Measurements from ENCODE around the gene AXIN1.
"Not testable (repeated sequence)": the region's sequence is repeated elsewhere in the genome, so short reads cannot be mapped to it uniquely, and the experiment has no call there.

AXIN1 gene

GRCh38 chr16:333406-334094 lies 19.0 kb downstream of the AXIN1 start:
- DNase-seq (ENCODE audit: low spot score) = no peak

GRCh38 chr16:331181-331814 lies 21.2 kb downstream of the AXIN1 start:
- not testable (repeated sequence) for DNase-seq (ENCODE audit: low spot score)

GRCh38 chr16:330741-331140 lies 21.8 kb downstream of the AXIN1 start:
- DNase-seq (ENCODE audit: low spot score) = no peak

GRCh38 chr16:325375-326145 lies 27.0 kb downstream of the AXIN1 start:
- DNase-seq (ENCODE audit: low spot score) = no peak

GRCh38 chr16:324451-325334 lies 27.8 kb downstream of the AXIN1 start:
- DNase-seq (ENCODE audit: low spot score) = no peak

GRCh38 chr16:324201-324450 lies 28.4 kb downstream of the AXIN1 start:
- DNase-seq (ENCODE audit: low spot score) = no peak

GRCh38 chr16:322476-323143 lies 29.9 kb downstream of the AXIN1 start:
- DNase-seq (ENCODE audit: low spot score) = no peak

- no peak for DNase-seq (ENCODE audit: low spot score)
Observed at GRCh38 chr16:321532-321931, 31.0 kb downstream of the AXIN1 start.

GRCh38 chr16:320206-320605 lies 32.3 kb downstream of the AXIN1 start:
- no peak for DNase-seq (ENCODE audit: low spot score)

- peak; percentile 71 for DNase-seq (ENCODE audit: low spot score)
Observed at GRCh38 chr16:318628-319027, 33.9 kb downstream of the AXIN1 start.

- no peak for DNase-seq (ENCODE audit: low spot score)
Observed at GRCh38 chr16:317583-317982, 34.9 kb downstream of the AXIN1 start.

GRCh38 chr16:316741-317464 lies 35.6 kb downstream of the AXIN1 start:
- DNase-seq (ENCODE audit: low spot score) = no peak

- no peak for DNase-seq (ENCODE audit: low spot score)
Observed at GRCh38 chr16:314795-315299, 37.7 kb downstream of the AXIN1 start.

- DNase-seq (ENCODE audit: low spot score) = no peak
Observed at GRCh38 chr16:314351-314750, 38.2 kb downstream of the AXIN1 start.

- DNase-seq (ENCODE audit: low spot score) = no peak
Observed at GRCh38 chr16:311725-312124, 40.8 kb downstream of the AXIN1 start.

GRCh38 chr16:309476-309875 lies 43.0 kb downstream of the AXIN1 start:
- no peak for DNase-seq (ENCODE audit: low spot score)

- DNase-seq (ENCODE audit: low spot score) = no peak
Observed at GRCh38 chr16:307691-308312, 44.7 kb downstream of the AXIN1 start.

- no peak for DNase-seq (ENCODE audit: low spot score)
Observed at GRCh38 chr16:306911-307370, 45.6 kb downstream of the AXIN1 start.

GRCh38 chr16:305916-306626 lies 46.5 kb downstream of the AXIN1 start:
- DNase-seq (ENCODE audit: low spot score) = no peak

Data from ecto neural progenitor cell (in vitro differentiated cells).